GM23338 (cell line): ENCODE results near the gene FYCO1. TPM values are rescaled to one million over a fixed set of nuclear protein-coding genes. Genes with fewer than 3 reads are reported as not detected.

Source experiments
- ATAC-seq: fragments of 200-7000 bp; cut with Tn5 transposase; 3 replicates; pipeline ENCODE4 v1.9.1; 2020
- DNase-seq: peaks from one replicate; pipeline ENCODE4 v3.0.0-alpha.2; 2015; ENCODE audit warnings: low spot score
- H2AFZ ChIP-seq: fragments of 200-600 bp; sonication (generic); 2 replicates; pipeline ENCODE4 v1.8.0; 2016; ENCODE audit warnings: antibody characterized with exemption, mild to moderate bottlenecking, moderate library complexity
- H3F3A ChIP-seq: fragments of 200-600 bp; sonication (generic); replicated peaks from 2 replicates; pipeline ENCODE4 v1.8.0; 2017; ENCODE audit warnings: antibody characterized with exemption, mixed run types, low read depth
- H3K27ac ChIP-seq: fragments of 200-600 bp; sonication (generic); 2 replicates; pipeline ENCODE4 v1.6.1; 2016; ENCODE audit warnings: low read depth
- H3K27me3 ChIP-seq: fragments of 200-600 bp; sonication (generic); 2 replicates; pipeline ENCODE4 v1.8.0; 2016; ENCODE audit warnings: mild to moderate bottlenecking, mixed run types, moderate library complexity; ENCODE audit not compliant: insufficient read depth
- H3K36me3 ChIP-seq: fragments of 200-600 bp; sonication (generic); 2 replicates; pipeline ENCODE4 v1.8.0; 2016; ENCODE audit warnings: mild to moderate bottlenecking; ENCODE audit not compliant: insufficient read depth
- H3K4me1 ChIP-seq: fragments of 200-600 bp; sonication (generic); 2 replicates; pipeline ENCODE4 v1.8.0; 2016; ENCODE audit warnings: mild to moderate bottlenecking, moderate library complexity; ENCODE audit not compliant: insufficient read depth
- H3K4me2 ChIP-seq: fragments of 200-600 bp; sonication (generic); 2 replicates; pipeline ENCODE4 v1.7.1; 2017; ENCODE audit warnings: mixed run types
- H3K4me3 ChIP-seq: fragments of 200-600 bp; sonication (generic); 2 replicates; pipeline ENCODE4 v1.6.1; 2016; ENCODE audit warnings: mixed run types
- H3K79me2 ChIP-seq: fragments of 200-600 bp; sonication (generic); replicated peaks from 2 replicates; pipeline ENCODE4 v1.8.0; 2017; ENCODE audit warnings: mild to moderate bottlenecking; ENCODE audit not compliant: insufficient read depth
- H3K9me2 ChIP-seq: fragments of 200-600 bp; sonication (generic); 2 replicates; pipeline ENCODE4 v1.8.0; 2017; ENCODE audit not compliant: insufficient read depth
- H4K20me1 ChIP-seq: fragments of 200-600 bp; sonication (generic); replicated peaks from 2 replicates; pipeline ENCODE4 v1.8.0; 2017; ENCODE audit warnings: mild to moderate bottlenecking; ENCODE audit not compliant: insufficient read depth
- H3K27ac Mint-ChIP-seq: 2 replicates; pipeline ENCODE4 v1.8.0; 2020; ENCODE audit warnings: inconsistent platforms, mild to moderate bottlenecking, moderate library complexity, mixed read lengths
- H3K27me3 Mint-ChIP-seq: 3 replicates; pipeline ENCODE4 v1.8.0; 2022; ENCODE audit warnings: low read depth, mild to moderate bottlenecking, moderate library complexity, mixed read lengths, inconsistent platforms; ENCODE audit not compliant: insufficient read depth, poor library complexity
- H3K36me3 Mint-ChIP-seq: 3 replicates; pipeline ENCODE4 v1.8.0; 2021; ENCODE audit warnings: low read depth, mild to moderate bottlenecking, inconsistent platforms, moderate library complexity, mixed read lengths
- H3K4me1 Mint-ChIP-seq: 3 replicates; pipeline ENCODE4 v1.8.0; 2020; ENCODE audit warnings: mild to moderate bottlenecking, inconsistent platforms, mixed read lengths
- H3K4me3 Mint-ChIP-seq: 3 replicates; pipeline ENCODE4 v1.8.0; 2021; ENCODE audit warnings: moderate library complexity, mild to moderate bottlenecking, inconsistent platforms, mixed read lengths
- H3K9me3 Mint-ChIP-seq: 3 replicates; pipeline ENCODE4 v1.8.0; 2020; ENCODE audit warnings: moderate library complexity, mild to moderate bottlenecking, inconsistent platforms, mixed read lengths
- CREB1 ChIP-seq: fragments of 250-450 bp; sonication (Bioruptor Pico); IDR thresholded peaks from 2 replicates; pipeline ENCODE4 v1.5.0; 2020; ENCODE audit warnings: low read depth, mild to moderate bottlenecking, moderate library complexity
- CTCF ChIP-seq, 2 experiments: fragments of 200-600 bp in 1 of 2; sonication (generic) in 1 of 2; conservative IDR thresholded peaks; 2 replicates each; pipeline versions ENCODE4 v1.5.1 to v1.6.1; 2016 to 2017; ENCODE audit warnings: antibody characterized with exemption in 2 of 2, low read depth in 2 of 2, mild to moderate bottlenecking in 2 of 2, moderate library complexity in 1 of 2
- ETS1 ChIP-seq: IDR thresholded peaks from 2 replicates; pipeline ENCODE4 v1.6.1; 2016; ENCODE audit warnings: antibody characterized with exemption
- EZH2 ChIP-seq: fragments of 200-600 bp; sonication (generic); IDR thresholded peaks from one replicate; pipeline ENCODE4 v1.8.0; 2017; ENCODE audit warnings: antibody characterized with exemption, mild to moderate bottlenecking, low read depth; ENCODE audit not compliant: unreplicated experiment
- NANOG ChIP-seq: IDR thresholded peaks from 2 replicates; pipeline ENCODE4 v1.6.1; 2016; ENCODE audit warnings: antibody characterized with exemption, borderline replicate concordance
- STAT1 ChIP-seq: IDR thresholded peaks from one replicate; pipeline ENCODE4 v1.6.1; 2016; ENCODE audit warnings: antibody characterized with exemption; ENCODE audit not compliant: unreplicated experiment
- ZNF114 ChIP-seq: fragments of 250-450 bp; sonication (Bioruptor Pico); IDR thresholded peaks from 2 replicates; pipeline ENCODE4 v1.5.0; 2020; ENCODE audit warnings: mild to moderate bottlenecking, moderate library complexity
- ZNF331 ChIP-seq: fragments of 250-450 bp; sonication (Bioruptor Pico); IDR thresholded peaks from 2 replicates; pipeline ENCODE4 v1.5.0; 2020; ENCODE audit warnings: low read depth, mild to moderate bottlenecking, moderate library complexity
- polyA plus RNA-seq: library from polyadenylated mRNA; unstranded; fragments of >200 nt; fragmentation: Nextera tagmentation; extraction: Ambion mirVana; gene quantifications from 2 replicates; pipeline ENCODE4 v1.2.1, GENCODE V29; 2016
- total RNA-seq: library from RNA; depleted of rRNA; stranded (reverse); fragments of >200 nt; shearing (Covaris generic); gene quantifications from 2 replicates; pipeline ENCODE4 v1.2.3, GENCODE V29; 2014
- TF ChIP-seq, protein P1 (sequence below): fragments of 250-450 bp; sonication (Bioruptor Pico); IDR thresholded peaks from 2 replicates; pipeline ENCODE4 v1.5.0; 2020; ENCODE audit warnings: mild to moderate bottlenecking, moderate library complexity

The FYCO1 gene
- total and polyA plus RNA-seq, 2 experiments from 2014 or later, result 4.5 to 17.2 TPM

GRCh38 chr3:45887759-45888511, 107.7 kb downstream of the FYCO1 start:
- ATAC-seq (no peak), DNase-seq (no peak)
- H3K27me3 ChIP-seq, result no peaks in the 10 kb centered on the region
- H3K4me1 Mint-ChIP-seq, result peaks cover 10% of the 10 kb centered on the region; the same call in 2 of the 3 replicates
- H3K4me3 ChIP-seq, result no peak overlapping the region
- no peaks in the 10 kb centered on the region for H3K36me3 Mint-ChIP-seq
- no peaks in the 10 kb centered on the region; the same call in 1 of the 2 replicates for H3K4me1 ChIP-seq
- peaks cover 4% of the 10 kb centered on the region for H3K27me3 Mint-ChIP-seq
- no peak overlapping the region for H2AFZ ChIP-seq
- no peak overlapping the region for H3K27ac ChIP-seq
- no peaks in the 10 kb centered on the region for H3K79me2 ChIP-seq
- no peaks in the 10 kb centered on the region for H3K36me3 ChIP-seq
- H4K20me1 ChIP-seq, result no peaks in the 10 kb centered on the region; the same call in 1 of the 2 replicates
- no peaks in the 10 kb centered on the region for H3K9me2 ChIP-seq
- TF ChIP-seq NANOG (no peak), STAT1 (no peak), CTCF (conservative IDR thresholded peaks at IDR 0.05; ENCODE audit: low read depth in 2 of 2) (no peak), ETS1 (no peak), ZNF114 (CRISPR knock-in tag) (no peak), ZNF331 (no peak), EZH2 (no peak), CREB1 (no peak)
- TF ChIP-seq, protein P1, sequence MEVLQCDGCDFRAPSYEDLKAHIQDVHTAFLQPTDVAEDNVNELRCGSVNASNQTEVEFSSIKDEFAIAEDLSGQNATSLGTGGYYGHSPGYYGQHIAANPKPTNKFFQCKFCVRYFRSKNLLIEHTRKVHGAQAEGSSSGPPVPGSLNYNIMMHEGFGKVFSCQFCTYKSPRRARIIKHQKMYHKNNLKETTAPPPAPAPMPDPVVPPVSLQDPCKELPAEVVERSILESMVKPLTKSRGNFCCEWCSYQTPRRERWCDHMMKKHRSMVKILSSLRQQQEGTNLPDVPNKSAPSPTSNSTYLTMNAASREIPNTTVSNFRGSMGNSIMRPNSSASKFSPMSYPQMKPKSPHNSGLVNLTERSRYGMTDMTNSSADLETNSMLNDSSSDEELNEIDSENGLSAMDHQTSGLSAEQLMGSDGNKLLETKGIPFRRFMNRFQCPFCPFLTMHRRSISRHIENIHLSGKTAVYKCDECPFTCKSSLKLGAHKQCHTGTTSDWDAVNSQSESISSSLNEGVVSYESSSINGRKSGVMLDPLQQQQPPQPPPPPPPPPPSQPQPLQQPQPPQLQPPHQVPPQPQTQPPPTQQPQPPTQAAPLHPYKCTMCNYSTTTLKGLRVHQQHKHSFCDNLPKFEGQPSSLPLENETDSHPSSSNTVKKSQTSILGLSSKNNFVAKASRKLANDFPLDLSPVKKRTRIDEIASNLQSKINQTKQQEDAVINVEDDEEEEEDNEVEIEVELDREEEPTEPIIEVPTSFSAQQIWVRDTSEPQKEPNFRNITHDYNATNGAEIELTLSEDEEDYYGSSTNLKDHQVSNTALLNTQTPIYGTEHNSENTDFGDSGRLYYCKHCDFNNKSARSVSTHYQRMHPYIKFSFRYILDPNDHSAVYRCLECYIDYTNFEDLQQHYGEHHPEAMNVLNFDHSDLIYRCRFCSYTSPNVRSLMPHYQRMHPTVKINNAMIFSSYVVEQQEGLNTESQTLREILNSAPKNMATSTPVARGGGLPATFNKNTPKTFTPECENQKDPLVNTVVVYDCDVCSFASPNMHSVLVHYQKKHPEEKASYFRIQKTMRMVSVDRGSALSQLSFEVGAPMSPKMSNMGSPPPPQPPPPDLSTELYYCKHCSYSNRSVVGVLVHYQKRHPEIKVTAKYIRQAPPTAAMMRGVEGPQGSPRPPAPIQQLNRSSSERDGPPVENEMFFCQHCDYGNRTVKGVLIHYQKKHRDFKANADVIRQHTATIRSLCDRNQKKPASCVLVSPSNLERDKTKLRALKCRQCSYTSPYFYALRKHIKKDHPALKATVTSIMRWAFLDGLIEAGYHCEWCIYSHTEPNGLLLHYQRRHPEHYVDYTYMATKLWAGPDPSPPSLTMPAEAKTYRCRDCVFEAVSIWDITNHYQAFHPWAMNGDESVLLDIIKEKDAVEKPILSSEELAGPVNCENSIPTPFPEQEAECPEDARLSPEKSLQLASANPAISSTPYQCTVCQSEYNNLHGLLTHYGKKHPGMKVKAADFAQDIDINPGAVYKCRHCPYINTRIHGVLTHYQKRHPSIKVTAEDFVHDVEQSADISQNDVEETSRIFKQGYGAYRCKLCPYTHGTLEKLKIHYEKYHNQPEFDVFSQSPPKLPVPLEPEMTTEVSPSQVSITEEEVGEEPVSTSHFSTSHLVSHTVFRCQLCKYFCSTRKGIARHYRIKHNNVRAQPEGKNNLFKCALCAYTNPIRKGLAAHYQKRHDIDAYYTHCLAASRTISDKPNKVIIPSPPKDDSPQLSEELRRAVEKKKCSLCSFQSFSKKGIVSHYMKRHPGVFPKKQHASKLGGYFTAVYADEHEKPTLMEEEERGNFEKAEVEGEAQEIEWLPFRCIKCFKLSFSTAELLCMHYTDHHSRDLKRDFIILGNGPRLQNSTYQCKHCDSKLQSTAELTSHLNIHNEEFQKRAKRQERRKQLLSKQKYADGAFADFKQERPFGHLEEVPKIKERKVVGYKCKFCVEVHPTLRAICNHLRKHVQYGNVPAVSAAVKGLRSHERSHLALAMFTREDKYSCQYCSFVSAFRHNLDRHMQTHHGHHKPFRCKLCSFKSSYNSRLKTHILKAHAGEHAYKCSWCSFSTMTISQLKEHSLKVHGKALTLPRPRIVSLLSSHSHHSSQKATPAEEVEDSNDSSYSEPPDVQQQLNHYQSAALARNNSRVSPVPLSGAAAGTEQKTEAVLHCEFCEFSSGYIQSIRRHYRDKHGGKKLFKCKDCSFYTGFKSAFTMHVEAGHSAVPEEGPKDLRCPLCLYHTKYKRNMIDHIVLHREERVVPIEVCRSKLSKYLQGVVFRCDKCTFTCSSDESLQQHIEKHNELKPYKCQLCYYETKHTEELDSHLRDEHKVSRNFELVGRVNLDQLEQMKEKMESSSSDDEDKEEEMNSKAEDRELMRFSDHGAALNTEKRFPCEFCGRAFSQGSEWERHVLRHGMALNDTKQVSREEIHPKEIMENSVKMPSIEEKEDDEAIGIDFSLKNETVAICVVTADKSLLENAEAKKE (CRISPR knock-in tag), result no peak
- H3K27ac Mint-ChIP-seq, result no peak overlapping the region
- no peak overlapping the region for H3K4me2 ChIP-seq
- H3F3A ChIP-seq, result no peaks in the 10 kb centered on the region
- H3K9me3 Mint-ChIP-seq, result no peaks in the 10 kb centered on the region
- H3K4me3 Mint-ChIP-seq, result no peak overlapping the region
